Fibroblast of skin of back (primary cell): Measurements from ENCODE around the gene ZMIZ1.

ENCODE experiments used
- DNase-seq: peaks from one replicate; pipeline ENCODE4 v3.0.0-alpha.2; 2013

ZMIZ1 gene

DNA sequence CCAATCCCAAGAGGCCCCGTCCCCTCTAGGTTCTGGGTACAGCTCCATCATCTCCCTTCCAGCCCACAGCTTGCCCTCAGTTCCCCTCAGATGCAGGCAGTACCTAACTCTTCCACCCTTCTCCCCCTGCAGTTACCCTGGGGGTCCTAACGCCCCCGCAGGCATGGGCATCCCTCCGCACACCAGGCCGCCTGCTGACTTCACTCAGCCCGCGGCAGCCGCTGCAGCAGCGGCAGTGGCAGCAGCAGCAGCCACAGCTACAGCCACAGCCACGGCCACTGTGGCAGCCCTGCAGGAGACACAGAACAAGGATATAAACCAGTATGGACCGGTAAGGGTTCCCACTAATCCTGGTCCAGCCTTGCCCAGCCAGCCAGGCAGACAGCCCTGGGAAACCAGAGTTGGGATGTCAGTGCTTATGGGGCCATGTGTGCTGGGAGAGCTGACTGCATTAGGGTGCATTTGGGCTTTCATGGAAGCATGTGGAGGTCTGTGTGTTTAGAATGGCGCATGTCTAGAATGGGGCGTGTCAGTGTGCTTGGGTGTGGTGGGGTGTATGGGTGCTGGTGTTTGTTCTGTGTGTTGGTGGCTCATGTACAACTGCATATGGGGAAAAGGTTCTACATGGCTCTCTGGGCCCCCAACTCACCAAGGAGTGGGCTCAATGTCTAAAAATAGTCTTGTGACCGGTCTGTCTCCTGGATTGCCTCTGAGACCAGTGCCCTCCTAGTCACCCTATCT lies 223.4 kb downstream of the ZMIZ1 start:
- no peak for DNase-seq

DNA sequence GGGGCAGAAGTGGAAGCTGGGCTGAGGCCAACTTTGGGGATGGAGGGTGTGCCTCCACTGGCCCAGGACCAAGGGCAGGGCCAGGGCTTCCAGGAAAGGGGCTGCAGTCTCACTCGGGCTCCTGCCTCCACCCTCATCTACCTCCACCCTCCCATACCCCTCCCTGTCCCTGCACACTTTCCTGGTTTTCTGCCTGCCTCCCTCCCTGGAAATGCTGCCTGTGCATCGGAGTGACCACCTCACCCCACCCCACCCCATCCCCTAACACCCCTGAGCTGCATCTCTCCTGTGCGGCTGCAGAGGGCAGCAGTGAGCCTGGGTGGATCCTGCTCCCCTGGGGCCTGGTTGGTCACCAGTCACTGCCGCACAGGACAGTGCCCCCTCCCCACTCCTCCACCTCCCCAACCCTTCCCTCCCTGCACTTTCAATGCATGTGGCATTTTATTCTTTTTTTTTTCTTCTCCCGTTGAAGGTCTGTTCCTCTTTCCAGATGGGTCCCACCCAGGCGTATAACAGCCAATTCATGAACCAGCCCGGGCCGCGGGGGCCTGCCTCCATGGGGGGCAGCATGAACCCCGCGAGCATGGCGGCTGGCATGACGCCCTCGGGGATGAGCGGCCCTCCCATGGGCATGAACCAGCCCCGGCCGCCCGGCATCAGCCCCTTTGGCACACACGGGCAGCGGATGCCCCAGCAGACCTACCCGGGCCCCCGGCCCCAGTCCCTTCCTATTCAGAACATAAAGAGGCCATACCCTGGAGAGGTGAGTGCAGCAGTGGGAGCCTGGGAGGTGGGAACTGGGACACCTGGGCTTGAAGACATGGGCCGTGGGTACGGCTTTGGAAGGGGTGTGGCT lies 224.4 kb downstream of the ZMIZ1 start:
- DNase-seq = peak; percentile 40

DNA sequence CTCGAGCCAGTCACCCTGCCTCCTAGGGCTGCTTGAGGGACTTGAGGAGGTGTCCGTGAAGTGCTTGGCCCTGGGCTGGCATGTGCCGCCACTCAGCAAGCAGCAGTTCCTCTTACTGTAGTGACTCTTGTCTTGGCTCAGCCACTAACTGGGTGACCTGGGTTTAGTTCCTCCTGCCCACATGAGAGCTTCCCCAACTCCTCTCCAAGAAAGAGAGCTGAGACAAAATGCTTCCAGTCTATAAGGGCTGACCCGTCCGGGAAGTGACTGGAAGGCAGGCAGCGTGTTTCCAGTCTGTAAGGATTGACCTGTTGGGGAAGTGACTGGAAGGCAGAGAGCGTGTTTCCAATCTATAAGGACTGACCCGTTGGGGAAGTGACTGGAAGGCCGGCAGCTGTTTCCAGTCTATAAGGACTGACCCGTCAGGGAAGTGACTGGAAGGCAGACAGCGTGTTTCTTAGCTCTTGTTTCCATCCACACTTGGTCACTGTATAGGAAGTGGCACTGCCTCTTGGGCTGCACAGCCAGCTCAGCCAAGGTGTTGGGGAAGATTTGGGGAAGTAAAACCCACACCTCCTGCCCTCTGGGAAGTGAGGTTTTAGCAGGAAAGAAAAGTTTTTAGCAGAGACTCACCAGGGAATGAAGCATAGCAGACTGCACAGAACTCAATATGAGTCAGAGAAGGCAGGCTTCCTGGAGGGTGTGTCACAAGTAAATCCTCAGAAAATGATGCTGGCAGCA lies 225.2 kb downstream of the ZMIZ1 start:
- DNase-seq = peak; percentile 63

DNA sequence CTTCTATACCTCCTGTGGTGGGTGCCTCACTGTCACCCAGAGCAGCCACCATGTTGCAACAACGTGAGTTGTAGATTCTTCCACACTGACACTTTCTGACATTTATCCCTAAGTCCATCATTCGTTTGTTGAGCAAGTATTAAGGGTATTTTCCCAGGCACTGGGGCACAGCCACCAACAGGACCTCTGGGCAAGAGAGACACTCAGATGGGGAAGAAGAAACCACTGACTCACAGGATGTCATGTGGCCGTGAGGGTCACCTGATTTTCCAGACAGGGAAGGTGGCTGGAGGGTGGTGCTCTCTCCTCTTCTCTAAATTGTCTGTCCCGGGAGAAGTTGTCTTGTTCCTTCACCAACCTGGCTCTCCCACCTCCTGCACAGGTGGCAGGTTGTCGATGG lies 226.8 kb downstream of the ZMIZ1 start:
- no peak for DNase-seq

DNA sequence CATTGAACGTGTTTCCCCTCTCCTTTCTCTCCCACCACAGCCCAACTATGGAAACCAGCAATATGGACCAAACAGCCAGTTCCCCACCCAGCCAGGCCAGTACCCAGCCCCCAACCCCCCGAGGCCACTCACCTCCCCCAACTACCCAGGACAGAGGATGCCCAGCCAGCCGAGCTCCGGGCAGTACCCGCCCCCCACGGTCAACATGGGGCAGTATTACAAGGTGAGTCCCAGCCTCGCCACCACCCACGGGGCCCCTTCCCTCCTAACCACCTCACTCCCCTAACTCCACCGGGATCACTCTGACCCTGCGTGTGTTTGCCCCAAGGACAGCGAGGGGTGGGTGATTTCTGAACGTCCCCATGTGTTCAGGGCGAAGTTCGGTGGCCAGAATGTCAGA lies 227.7 kb downstream of the ZMIZ1 start:
- no peak for DNase-seq

DNA sequence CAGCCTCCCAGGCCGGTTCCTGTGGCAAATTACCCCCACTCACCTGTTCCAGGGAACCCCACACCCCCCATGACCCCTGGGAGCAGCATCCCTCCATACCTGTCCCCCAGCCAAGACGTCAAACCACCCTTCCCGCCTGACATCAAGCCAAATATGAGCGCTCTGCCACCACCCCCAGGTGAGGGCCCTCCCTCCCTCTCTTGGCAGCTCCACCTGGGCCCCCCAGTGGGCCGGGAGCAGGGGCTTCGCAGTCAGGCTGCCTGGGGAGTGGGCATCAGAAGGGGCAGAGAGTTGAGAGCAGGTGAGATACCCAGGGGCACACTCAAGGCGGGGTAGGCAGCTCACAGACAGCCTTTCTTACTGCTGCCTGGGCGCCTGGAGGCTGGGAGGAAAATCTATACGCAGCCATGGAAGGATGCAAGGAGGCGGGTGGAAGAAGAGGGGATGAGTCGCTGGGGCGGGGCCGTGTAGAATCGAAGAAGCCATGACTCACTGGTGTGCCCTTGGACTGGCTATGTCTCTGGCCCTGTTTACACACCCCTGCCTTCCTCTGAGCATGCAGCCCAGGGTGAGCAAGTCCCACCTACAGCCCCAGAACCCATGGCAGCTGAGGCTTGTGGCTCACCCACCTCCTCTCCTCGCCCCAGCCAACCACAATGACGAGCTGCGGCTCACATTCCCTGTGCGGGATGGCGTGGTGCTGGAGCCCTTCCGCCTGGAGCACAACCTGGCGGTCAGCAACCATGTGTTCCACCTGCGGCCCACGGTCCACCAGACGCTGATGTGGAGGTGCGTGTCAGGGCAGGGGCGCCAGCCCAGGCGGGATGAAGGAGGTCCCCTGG lies 229.9 kb downstream of the ZMIZ1 start:
- DNase-seq = peak; percentile 98

DNA sequence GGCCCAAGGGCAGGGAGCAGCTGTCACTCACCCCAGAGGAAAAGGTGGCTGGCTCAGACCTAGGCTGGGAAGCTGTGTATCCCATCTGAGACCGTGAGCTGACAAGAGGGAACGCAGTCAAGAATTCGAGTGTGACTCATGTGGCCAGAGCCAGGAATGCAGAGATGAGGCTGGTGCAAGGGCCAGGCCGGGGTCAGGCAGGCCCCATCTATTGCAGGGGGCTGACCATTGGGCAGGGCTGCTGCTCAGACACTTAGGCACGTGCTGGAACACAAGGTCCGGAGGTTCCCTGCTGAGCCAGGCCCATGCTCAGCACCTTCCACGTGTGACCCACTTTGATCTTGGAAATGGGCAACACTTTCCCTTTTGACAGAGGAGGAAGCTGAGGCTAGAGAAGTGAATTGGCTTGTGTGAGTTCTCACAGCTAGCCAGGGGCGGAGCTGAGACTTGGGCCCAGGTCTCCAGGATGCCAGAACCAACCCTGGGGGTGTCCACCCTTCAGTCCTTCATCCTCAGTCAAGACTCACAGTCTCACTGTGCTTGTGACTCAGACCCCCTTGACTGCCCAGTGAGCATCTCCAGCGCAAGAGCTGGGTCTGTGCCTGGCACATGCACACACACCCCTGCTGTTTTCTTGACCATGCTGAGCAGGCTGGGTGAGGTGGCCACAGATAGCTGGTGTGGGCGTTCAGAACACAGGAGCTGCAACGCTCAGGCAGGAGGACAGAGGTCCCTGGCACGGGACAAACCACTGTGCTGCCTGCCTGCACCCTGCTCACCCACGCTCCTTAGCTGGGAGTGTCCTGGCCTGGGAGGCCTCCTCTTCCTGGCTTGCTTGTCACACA lies 230.9 kb downstream of the ZMIZ1 start:
- peak; percentile 83 for DNase-seq

DNA sequence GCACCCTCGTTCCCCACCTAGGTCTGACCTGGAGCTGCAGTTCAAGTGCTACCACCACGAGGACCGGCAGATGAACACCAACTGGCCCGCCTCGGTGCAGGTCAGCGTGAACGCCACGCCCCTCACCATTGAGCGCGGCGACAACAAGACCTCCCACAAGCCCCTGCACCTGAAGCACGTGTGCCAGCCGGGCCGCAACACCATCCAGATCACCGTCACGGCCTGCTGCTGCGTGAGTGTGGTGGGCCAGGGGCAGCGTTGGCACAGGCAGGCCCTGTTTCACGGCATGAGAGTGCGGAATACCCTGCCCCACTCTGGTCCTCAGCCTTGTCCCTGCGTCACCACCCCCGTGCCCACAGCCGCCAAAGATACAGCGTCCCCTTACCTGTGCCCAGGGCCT lies 231.9 kb downstream of the ZMIZ1 start:
- DNase-seq = no peak

DNA sequence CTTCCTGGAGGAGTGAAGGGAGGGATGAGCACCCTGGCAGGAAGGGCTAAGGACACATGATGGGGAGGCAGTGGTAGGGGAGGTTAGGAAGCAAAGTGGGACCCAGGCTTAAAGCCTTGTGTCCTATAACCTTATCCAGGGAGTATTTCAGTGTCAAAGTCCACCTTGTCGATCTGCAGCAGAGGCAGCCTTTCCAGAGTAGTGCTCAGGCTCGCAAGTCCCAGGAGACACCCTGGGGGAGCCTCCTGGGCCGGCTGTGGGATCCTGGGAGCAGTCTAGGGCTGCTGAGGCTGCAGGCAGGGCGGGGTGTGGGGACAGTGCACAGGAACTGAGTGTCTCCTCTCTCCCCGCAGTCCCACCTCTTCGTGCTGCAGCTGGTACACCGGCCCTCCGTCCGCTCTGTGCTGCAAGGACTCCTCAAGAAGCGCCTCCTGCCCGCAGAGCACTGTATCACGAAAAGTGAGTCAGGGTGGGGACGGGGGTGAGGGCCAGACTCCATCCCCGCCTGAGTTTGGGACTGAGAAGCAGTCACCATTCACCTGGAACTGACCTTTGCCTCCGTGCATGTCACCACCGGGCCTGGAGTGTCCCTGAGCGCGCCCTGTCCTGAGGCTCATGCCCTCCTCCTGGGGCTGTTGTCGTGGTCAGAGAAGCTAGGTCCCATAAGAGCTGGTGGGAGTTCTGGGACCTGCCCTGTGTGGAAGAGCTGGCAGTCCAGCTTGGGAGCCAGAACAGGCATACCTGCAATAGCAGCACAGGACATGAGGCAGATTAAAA lies 233.2 kb downstream of the ZMIZ1 start:
- DNase-seq = no peak

DNA sequence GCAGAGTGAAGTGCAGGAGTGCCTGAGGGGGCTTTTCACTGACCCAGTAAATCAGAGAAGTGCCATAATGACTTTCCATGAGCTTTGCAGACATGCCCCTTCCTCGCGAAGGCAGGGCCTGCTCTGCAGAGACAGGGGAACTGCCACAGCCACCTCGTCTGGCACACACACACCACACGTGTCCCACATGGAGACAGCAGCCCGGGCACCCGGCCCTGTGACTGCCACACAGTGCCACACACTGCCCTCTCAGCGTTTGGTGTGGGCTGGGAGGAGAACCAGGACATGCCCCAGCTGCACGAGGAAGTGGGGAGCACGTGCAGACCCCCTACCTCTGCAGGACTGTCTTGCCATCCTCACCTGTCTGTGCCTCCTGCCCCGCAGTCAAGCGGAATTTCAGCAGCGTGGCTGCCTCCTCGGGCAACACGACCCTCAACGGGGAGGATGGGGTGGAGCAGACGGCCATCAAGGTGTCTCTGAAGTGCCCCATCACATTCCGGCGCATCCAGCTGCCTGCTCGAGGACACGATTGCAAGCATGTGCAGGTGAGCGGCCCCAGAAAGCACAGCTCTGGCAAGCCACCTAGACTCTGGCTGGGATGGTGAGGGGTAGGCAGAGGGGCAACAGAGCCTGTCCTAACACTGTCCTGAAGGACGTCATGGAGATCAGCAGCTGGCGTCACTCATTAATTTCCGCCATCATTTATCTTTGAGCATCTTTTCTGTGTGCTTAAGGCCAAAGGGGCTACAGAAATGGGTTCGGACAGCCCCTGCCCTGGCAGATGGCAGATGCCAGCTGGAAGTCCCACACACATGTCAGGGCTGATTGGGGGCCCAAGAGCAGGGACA lies 235.1 kb downstream of the ZMIZ1 start:
- DNase-seq = no peak

DNA sequence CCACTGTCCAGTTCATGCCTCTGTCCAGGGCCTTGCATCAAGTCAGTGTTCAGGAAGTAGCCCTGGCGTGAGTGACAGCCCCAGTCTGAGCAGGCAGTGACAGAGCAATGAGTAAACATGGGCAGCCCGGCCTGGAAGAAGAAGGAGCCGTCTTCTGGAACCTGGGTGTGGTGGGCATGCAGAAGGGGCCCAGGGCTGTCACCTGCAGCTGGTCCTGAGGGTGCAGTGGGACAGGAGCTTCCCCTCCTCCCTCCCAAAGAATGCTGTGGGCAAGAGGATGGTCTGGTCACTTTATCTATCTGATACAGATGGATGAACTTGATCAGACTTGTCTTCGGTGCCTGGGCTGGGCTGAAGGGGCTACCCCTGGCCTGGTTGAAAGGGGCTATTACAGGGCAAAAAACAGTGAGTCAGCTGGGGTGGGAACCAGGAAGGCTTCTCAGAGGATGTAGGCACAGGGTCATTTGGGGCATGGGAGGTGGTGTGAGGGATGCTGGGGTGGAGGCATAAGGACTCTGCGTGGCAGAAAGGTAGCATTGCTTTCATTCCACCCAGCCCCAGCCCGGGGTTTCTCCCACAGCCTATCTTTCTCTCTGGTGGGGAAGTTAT lies 235.8 kb downstream of the ZMIZ1 start:
- no peak for DNase-seq

DNA sequence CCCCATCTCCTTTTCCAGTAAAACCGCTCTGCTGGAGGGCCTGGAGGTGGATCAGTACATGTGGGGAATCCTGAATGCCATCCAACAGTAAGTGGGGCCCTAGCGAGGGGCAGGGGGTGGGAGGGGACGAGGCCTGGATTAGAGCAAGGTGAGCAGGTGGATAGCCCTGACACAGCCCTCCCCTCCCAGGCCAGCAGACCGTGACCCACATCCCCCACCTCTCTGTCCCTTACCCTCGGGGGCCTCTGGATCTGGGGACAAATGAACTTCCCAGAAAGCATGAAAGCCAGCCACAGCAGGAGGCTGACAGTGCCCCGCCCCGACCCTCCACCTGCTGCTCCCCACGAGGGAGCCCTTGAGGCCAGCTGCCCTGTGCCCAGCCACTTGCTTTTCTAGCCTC lies 236.7 kb downstream of the ZMIZ1 start:
- no peak for DNase-seq

DNA sequence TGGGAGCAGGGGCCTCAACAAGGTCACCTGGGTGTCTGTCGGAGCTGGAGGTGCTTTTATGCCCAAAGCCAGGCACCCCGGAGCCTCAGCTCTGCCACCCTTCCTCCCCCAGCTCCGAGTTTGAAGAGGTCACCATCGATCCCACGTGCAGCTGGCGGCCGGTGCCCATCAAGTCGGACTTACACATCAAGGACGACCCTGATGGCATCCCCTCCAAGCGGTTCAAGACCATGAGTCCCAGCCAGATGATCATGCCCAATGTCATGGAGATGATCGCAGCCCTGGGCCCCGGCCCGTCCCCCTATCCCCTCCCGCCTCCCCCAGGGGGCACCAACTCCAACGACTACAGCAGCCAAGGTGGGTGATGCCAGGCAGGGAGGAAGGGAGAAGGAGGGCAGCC lies 237.2 kb downstream of the ZMIZ1 start:
- DNase-seq = no peak

DNA sequence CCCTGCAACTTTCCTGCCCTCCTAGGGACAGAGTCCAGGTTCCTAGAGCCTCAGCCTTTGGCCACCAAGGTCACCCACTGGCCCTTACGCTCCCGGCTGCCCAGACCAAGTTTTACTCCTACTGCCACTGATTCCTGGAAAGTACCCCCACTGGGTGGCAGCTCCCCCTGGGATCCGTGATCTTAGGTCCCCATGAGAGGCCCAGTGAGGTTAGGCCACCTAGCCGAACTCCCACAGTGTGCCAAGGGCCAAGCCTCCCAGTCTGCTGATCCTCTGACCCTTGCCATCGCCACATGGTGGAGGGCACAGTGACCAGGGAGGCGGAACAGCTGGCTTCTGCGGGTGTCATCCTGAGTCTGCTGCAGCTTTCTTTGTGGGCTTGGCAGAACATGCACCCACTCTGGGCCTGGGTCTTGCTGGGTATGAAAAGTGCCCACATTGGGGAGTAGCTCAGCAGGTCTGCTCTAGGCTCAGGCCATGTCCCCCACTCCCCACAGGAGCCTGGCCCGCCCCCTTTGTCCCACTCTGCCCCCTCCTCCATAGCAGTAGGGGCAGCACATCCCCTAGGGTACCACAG lies 238.0 kb downstream of the ZMIZ1 start:
- no peak for DNase-seq

DNA sequence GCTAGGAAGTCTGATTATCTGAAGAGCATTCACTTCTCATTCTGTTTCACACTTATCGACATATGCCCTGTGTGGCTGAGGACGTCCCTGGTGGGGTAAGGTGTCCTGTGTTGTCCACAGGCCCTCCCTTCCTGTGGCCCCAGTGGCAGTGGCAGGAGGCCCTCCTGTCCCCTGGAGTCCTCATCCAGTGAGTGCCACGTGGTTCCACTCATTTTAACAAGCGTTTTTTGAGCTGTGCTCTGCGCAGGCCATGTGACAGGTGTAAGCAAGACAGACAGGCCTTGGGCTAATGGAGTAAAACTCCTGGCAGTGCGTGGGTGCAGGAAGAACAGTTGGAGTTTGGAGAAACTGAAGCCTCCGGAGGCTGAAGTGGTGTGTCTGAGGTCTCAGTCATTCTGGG lies 239.2 kb downstream of the ZMIZ1 start:
- DNase-seq = no peak

DNA sequence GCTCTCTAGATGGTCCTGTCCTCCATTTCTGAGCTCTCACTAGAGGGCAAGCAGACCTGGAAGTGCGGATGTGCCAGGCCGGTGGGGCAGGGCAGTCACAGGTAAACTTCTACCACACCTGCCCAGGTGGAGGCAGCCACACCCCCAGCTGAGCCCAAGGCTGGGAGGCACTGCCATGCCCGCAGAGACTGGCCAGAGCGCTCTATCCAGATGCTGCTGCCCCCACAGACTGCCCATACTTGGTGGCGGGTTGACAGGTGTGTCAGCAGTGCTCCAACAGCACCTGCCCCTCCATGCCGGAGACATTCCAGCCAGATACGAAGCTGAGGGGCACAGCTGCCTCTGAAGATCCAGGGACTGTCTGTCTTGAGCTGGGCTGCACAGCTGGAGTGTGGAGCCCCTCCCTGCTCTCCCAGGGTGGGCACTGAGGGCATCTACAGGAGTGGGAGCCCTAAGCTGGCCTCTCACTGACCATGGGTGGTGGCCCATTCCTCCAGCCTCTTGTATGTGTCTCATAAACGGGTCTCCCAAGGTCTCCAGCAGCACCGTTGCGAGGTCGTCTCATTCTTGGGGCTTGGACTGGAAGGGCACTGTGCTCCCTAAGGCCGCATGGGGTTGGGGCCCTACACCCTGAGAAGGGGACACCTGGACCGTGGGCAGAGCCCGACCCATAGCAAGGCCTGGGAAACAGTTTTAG lies 240.4 kb downstream of the ZMIZ1 start:
- no peak for DNase-seq

DNA sequence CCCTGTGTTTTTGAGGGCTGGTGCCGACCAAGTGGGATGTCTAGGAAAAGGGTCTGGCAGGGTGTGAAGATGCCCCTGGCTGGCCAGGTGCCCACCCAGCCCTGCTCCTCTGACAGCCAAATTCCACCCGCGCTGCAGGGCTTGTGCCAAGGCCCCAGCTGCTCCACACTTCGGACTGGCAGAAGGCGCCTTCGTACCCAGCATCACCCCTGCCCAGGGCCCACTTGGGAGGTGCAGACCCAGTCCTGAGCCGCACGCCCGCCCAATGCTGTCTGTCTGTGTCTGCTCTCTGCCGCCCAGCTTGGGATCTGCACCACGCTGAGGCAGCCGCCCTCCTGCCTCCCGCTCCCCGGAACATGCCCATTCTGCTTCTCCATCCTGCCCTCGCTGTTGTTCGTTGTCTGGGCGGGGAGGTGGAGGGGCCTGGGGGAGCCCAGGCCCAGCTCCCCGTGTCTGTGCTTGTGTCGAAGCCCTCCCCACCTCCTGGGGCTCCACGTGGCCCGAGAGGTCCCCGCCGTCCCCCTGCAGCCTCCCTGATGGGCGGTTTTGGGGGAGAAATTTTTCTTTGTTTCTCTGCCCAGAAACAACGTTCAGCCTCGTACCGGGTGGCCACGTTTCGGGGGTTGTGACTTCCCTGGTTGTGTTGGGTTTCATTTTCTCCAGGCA lies 241.6 kb downstream of the ZMIZ1 start:
- DNase-seq = no peak
